NCI-H82 (cell line): ENCODE results near the gene DCLRE1B.
A peak's percentile ranks its signal among the peaks of the same experiment; 100 is the strongest.
"Not testable (repeated sequence)": the region's sequence is repeated elsewhere in the genome, so short reads cannot be mapped to it uniquely, and the experiment has no call there.

ENCODE experiments used
- DNase-seq: peaks from one replicate; lab custom pipeline; 2025; lab: John Stamatoyannopoulos, UW

DCLRE1B gene

GRCh38 chr1:113948151-113948550 is 43.0 kb downstream of the DCLRE1B start:
- DNase-seq = not testable (repeated sequence)

GRCh38 chr1:113949007-113949406 is 43.9 kb downstream of the DCLRE1B start:
- peak; percentile 8 for DNase-seq

GRCh38 chr1:113950908-113951307 is 45.8 kb downstream of the DCLRE1B start:
- DNase-seq = no peak

GRCh38 chr1:113951719-113952118 is 46.6 kb downstream of the DCLRE1B start:
- DNase-seq = no peak

- peak; percentile 12 for DNase-seq
These were observed 52.9 kb downstream of the DCLRE1B start for GRCh38 chr1:113957984-113958383.

- DNase-seq = no peak
These were observed 53.6 kb downstream of the DCLRE1B start for GRCh38 chr1:113958691-113959090.

GRCh38 chr1:113963281-113963906 is 58.3 kb downstream of the DCLRE1B start:
- DNase-seq = peak; percentile 4
